SH-SY5Y (cell line): ENCODE measurements around the gene ADSL.

Source experiments
- GATA2 ChIP-seq: IDR thresholded peaks from 2 replicates; pipeline ENCODE4 v1.6.1; 2011; ENCODE audit warnings: mild to moderate bottlenecking, low read depth, low read length
- GATA3 ChIP-seq: IDR thresholded peaks from 2 replicates; pipeline ENCODE4 v1.6.1; 2011; ENCODE audit warnings: low read depth, mild to moderate bottlenecking, low read length, moderate library complexity

DNA sequence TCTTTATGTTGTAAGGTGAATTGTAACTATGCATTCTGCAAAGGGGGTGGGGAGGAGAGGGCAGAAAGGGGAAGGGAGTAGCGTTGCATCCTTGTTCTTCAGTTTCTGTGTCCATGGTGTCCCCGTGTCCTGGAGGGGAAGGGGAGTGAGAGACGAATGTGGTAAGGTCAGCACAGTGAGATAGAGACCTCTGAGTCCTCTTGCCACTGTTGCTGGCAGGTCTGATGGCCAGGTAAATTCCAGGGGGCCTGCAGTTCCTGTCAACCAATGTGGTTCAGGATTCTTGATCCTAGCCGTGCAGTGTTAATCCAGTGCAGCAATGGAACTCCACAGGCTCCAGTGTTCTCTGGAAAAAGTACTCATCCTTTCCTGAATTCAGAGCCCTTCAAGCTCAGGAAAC is 14.6 kb upstream of the ADSL start:
- no peak for TF ChIP-seq GATA3
- no peak for TF ChIP-seq GATA2
